Gastroesophageal sphincter (tissue), 4 donors: ENCODE data around the gene REN. TPM values are rescaled to one million over a fixed set of nuclear protein-coding genes. Genes with fewer than 3 reads are reported as not detected.

Source experiments
- ATAC-seq: fragments of 150-250 bp; one replicate; pipeline ENCODE4 v1.9.1; 2016; ENCODE audit warnings: mild to moderate bottlenecking, moderate library complexity
- H3K27ac ChIP-seq, 4 donors: fragments of 200-600 bp; sonication (generic) in 3 of 4; 1 replicate in 3 of 4; 2 replicates in 1 of 4; pipeline ENCODE4 v1.5.1; 2016 to 2019
- H3K27me3 ChIP-seq: fragments of 200-600 bp; sonication (generic); one replicate; pipeline ENCODE4 v1.5.1; 2019
- H3K36me3 ChIP-seq, 2 donors: fragments of 200-600 bp; sonication (generic); one replicate each; pipeline ENCODE4 v1.5.1; 2019; ENCODE audit warnings: control low read depth in 1 of 2
- H3K4me1 ChIP-seq, 3 donors: fragments of 200-600 bp; sonication (generic); 1 replicate in 2 of 3; 2 replicates in 1 of 3; pipeline ENCODE4 v1.5.1; 2016 to 2019; ENCODE audit warnings: control low read depth in 2 of 3
- H3K4me3 ChIP-seq, 2 donors: fragments of 200-600 bp; sonication (generic); one replicate each; pipeline ENCODE4 v1.5.1; 2019; ENCODE audit warnings: mild to moderate bottlenecking in 1 of 2, moderate library complexity in 1 of 2
- H3K9me3 ChIP-seq, 3 donors: fragments of 200-600 bp; sonication (generic); one replicate each; pipeline ENCODE4 v1.5.1; 2017 to 2019; ENCODE audit warnings: control low read depth in 2 of 3
- EP300 ChIP-seq: sonication (generic); formaldehyde crosslinking; IDR thresholded peaks from one replicate; pipeline ENCODE4 v1.6.1; 2017; ENCODE audit warnings: antibody characterized with exemption, mild to moderate bottlenecking
- POLR2A ChIP-seq, 2 donors: fragments of 450-650 bp; IDR thresholded peaks; one replicate each; pipeline ENCODE4 v1.6.1; 2017; ENCODE audit warnings: antibody characterized with exemption in 2 of 2, mild to moderate bottlenecking in 2 of 2, moderate library complexity in 1 of 2
- POLR2AphosphoS5 ChIP-seq: sonication (generic); formaldehyde crosslinking; IDR thresholded peaks from one replicate; pipeline ENCODE4 v1.6.1; 2017; ENCODE audit warnings: antibody characterized with exemption
- WGBS, 2 donors: methylation state at CpG; one replicate each; pipeline ENCODE4 v1.1.5; 2018; ENCODE audit warnings: low coverage in 1 of 2; 5-methylcytosine and 5-hydroxymethylcytosine counted together
- total RNA-seq, 4 donors: library from RNA; depleted of rRNA; stranded (reverse); fragments of >200 nt; gene quantifications; one replicate each; pipeline ENCODE4 v1.1.0, GENCODE V29; 2016
- TF ChIP-seq, protein P1 (sequence below), 4 experiments: fragments of 200-600 bp in 2 of 4; fragments of 450-650 bp in 2 of 4; sonication (generic) in 1 of 4; IDR thresholded peaks; one replicate each; pipeline ENCODE4 v1.5.1; 2017 to 2019; ENCODE audit warnings: antibody characterized with exemption in 4 of 4, mild to moderate bottlenecking in 2 of 4, moderate library complexity in 2 of 4

REN gene
- total RNA-seq, 4 donors from 2014 or later = not detected

DNA sequence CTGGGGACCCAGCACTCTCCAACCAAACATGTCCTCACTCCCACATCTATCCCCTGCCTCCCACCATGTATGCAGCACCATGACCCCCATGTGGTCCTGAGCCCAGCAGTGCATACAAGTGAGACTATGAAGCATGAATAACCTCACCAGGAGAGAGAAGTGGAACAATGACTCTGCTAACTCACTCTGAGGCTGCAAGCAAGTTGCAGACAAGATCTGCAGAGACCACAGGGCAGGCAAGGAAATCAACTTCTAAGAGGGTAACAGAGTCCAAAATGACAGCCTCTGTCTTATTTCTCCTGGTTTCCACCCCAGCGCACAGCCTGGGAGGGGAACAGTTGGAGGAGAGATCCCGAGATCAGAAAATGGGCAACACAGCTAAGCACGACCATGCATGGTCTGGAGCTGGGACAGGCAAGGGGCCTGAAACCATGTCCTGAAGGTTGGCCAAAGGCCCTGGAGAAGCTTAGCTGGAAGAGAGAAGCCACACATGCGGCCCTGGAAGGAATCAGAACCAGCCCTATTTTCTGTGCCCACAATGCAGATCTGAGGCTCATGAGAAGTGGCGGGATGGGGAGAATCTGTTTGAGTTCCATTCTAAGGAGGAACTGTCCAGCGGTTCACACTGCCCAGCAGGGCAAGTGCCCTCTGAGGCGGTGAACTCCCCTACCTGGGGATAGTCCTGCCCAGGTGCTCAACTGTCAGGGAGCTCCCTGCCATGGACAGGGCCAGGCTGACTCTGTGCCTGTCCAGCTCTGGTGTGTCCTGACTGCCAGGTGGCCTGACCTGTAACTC, 12.5 kb upstream of the REN start:
- no peaks in the 10 kb centered on the region for H3K36me3 ChIP-seq
- no peak for ATAC-seq

DNA sequence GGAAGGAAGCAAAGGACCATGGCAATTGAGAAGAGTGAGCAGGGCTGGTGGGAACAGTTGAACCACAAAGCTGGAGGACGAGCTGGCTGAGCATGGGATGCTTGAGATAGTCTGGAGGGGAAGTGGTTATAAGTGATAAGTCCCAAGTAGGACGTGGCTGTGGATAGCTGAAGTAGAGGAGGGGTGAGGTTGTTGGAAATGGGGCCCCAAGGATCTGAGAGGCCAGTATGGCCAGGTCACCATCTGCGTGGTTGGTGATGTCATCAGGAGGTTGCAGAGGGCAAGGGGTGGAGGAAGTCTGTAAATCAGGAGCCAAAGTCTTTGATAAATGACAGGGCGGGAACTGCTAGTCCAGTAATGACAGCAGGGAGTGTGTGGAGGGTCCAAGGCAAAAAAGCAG, 11.0 kb upstream of the REN start:
- no peak overlapping the region for H3K4me3 ChIP-seq
- WGBS, 2 donors = 33 to 35% methylated on average over 3 to 4 of the region's 4 CpGs
- no peaks in the 10 kb centered on the region for H3K4me1 ChIP-seq
- H3K27ac ChIP-seq = no peak overlapping the region
- no peak for ATAC-seq
- H3K36me3 ChIP-seq = no peaks in the 10 kb centered on the region
- no peaks in the 10 kb centered on the region for H3K9me3 ChIP-seq
- TF ChIP-seq POLR2AphosphoS5 (no peak), EP300 (no peak), POLR2A (IDR thresholded peaks at IDR 0.05) (no peak)
- TF ChIP-seq, protein P1, sequence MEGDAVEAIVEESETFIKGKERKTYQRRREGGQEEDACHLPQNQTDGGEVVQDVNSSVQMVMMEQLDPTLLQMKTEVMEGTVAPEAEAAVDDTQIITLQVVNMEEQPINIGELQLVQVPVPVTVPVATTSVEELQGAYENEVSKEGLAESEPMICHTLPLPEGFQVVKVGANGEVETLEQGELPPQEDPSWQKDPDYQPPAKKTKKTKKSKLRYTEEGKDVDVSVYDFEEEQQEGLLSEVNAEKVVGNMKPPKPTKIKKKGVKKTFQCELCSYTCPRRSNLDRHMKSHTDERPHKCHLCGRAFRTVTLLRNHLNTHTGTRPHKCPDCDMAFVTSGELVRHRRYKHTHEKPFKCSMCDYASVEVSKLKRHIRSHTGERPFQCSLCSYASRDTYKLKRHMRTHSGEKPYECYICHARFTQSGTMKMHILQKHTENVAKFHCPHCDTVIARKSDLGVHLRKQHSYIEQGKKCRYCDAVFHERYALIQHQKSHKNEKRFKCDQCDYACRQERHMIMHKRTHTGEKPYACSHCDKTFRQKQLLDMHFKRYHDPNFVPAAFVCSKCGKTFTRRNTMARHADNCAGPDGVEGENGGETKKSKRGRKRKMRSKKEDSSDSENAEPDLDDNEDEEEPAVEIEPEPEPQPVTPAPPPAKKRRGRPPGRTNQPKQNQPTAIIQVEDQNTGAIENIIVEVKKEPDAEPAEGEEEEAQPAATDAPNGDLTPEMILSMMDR (IDR thresholded peaks at IDR 0.05) = no peak
- H3K27me3 ChIP-seq = peaks cover 59% of the 10 kb centered on the region

More for the DNA sequence above, 12.5 kb upstream of the REN start:
- H3K9me3 ChIP-seq = no peaks in the 10 kb centered on the region
- peaks cover 61% of the 10 kb centered on the region for H3K27me3 ChIP-seq
- H3K4me3 ChIP-seq = no peak overlapping the region
- H3K27ac ChIP-seq = no peak overlapping the region
- H3K4me1 ChIP-seq = no peaks in the 10 kb centered on the region
- WGBS, 2 donors = 76% methylated on average over 3 of the region's 7 CpGs; no CpG with 5 or more reads in 1 of the 2 donors
- TF ChIP-seq EP300 (no peak), POLR2AphosphoS5 (no peak)

DNA sequence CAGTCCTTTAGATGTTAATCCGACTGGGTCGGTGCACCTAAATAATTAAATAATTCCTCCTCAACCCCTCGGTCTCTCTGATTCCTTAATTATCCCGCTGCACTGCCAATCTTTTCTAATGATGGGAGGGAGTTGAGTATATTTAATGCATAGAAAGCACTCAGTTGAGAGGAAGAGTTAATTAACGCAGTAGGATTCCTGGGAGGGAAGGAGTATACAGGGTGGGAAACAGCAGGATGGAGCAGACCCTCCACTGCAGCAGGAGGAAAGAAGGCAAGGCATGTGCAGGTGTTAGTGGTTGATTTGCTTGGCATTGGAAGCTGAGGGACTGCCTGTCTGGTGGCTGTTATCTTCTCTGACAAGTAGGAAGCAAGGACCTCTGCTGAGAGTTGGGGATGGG, 9.9 kb upstream of the REN start:
- TF ChIP-seq, protein P1 (IDR thresholded peaks at IDR 0.05) = no peak
- TF ChIP-seq POLR2A (IDR thresholded peaks at IDR 0.05) = no peak
- no peaks in the 10 kb centered on the region for H3K36me3 ChIP-seq
- WGBS, 2 donors = 45 to 67% methylated on average over 2 to 4 of the region's 5 CpGs
- H3K27ac ChIP-seq = no peak overlapping the region
- no peak for ATAC-seq
- H3K9me3 ChIP-seq = no peaks in the 10 kb centered on the region
- H3K4me1 ChIP-seq = no peaks in the 10 kb centered on the region
- peaks cover 59% of the 10 kb centered on the region for H3K27me3 ChIP-seq
- no peak overlapping the region for H3K4me3 ChIP-seq

DNA sequence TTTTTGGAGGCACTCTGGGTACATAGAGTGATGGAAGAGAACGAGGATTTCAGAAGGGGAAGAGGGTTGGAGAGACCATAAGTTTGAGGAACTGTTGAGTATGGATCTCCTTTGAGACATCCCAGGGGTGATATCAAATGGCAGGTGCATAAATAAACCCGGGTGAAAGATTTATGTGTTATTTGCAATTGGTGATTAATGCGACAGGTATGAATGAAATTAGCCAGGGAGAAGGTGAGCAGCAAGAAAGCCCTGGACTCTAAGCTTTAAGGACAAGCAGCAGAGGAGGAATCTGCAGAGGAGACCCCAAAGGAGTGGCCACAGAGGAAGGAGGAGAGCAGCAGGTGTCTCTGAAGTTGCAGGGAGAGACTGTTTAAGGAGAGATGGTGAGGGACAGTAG, 8.8 kb upstream of the REN start:
- TF ChIP-seq POLR2A (IDR thresholded peaks at IDR 0.05) (no peak), EP300 (no peak), POLR2AphosphoS5 (no peak)
- TF ChIP-seq, protein P1 (IDR thresholded peaks at IDR 0.05) = no peak
- H3K4me1 ChIP-seq = no peaks in the 10 kb centered on the region
- 59 to 83% methylated on average over 3 of the region's 3 CpGs for WGBS, 2 donors
- no peaks in the 10 kb centered on the region for H3K36me3 ChIP-seq
- H3K4me3 ChIP-seq = no peak overlapping the region
- no peak overlapping the region for H3K27ac ChIP-seq
- ATAC-seq = no peak
- peaks cover 0 to 9% (median 0%) of the 10 kb centered on the region in 3 donors for H3K9me3 ChIP-seq
- H3K27me3 ChIP-seq = peaks cover 59% of the 10 kb centered on the region

DNA sequence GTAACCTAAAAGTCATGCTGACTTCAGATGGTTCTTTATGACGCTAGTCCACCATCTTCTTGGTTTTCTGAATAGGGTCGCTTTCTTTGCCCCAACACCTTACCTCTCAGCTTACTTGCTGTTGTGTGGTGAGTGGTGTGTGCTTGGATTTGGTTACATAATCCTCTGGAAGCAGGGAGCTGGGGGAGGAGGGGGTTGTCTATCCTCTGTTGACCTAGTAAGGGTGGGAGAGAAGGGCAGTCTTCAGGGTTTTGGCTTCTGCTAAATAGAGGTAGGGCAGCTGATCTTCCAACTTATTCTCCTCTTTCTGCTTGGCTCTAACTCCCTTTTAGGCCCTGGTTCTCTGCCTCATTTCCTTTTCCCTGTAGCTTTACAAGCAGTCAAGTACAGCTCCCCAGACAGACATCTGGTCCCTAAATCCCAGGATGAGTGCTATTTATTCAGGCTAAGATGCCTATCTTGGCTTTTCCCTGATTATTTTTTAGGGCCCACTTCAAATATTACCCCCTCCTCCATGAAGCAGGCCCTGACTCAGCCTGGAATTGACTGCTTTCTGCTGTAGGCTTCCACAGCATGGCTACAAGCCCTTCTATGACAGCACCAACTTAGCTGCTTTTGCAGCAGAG, 6.4 kb upstream of the REN start:
- H3K27ac ChIP-seq = no peak overlapping the region
- H3K27me3 ChIP-seq = peaks cover 39% of the 10 kb centered on the region
- no peaks in the 10 kb centered on the region for H3K36me3 ChIP-seq
- no peak for ATAC-seq
- no peak overlapping the region for H3K4me3 ChIP-seq
- H3K4me1 ChIP-seq = no peaks in the 10 kb centered on the region
- H3K9me3 ChIP-seq = peaks cover 0 to 25% (median 3%) of the 10 kb centered on the region in 3 donors
- WGBS, 2 donors = 83 to 100% methylated on average over 1 to 2 of the region's 2 CpGs
- no peak for TF ChIP-seq POLR2AphosphoS5
- no peak for TF ChIP-seq EP300
- no peak for TF ChIP-seq POLR2A (IDR thresholded peaks at IDR 0.05)
- TF ChIP-seq, protein P1 (IDR thresholded peaks at IDR 0.05) = no peak
